SK-N-SH (cell line): ENCODE data around the gene SLC2A2. TPM values are rescaled to one million over a fixed set of nuclear protein-coding genes. Genes with fewer than 3 reads are reported as not detected.
A peak's percentile ranks its signal among the peaks of the same experiment; 100 is the strongest.

Experiments used
- CTCF ChIA-PET: fragments of 300-600, 350-600 bp; formaldehyde crosslinking; extraction: SDS; loops from one replicate; lab custom pipeline; 2021; lab: Yijun Ruan, JAX
- POLR2A ChIA-PET: fragments of 350-600 bp; sonication (Branson Sonifier 250); formaldehyde crosslinking; extraction: SDS; loops from one replicate; lab custom pipeline; 2020; ENCODE audit warnings: antibody characterized with exemption, inconsistent platforms; lab: Yijun Ruan, JAX
- DNase-seq: peaks from one replicate; pipeline ENCODE4 v3.0.0; 2012
- H2AFZ ChIP-seq: fragments of 200-600 bp; sonication (generic); 2 replicates; pipeline ENCODE4 v1.8.1; 2016; ENCODE audit warnings: antibody characterized with exemption, mild to moderate bottlenecking, low read depth
- H3F3A ChIP-seq: fragments of 200-600 bp; sonication (generic); replicated peaks from 2 replicates; pipeline ENCODE3; 2016; ENCODE audit warnings: antibody characterized with exemption, mild to moderate bottlenecking; ENCODE audit not compliant: insufficient read depth
- H3K27ac ChIP-seq, 2 experiments: fragments of 200-500 bp in 1 of 2; fragments of 200-600 bp in 1 of 2; sonication (Bioruptor generic) in 1 of 2; sonication (generic), shearing (Covaris generic) in 1 of 2; 2 replicates each; pipeline versions ENCODE4 v1.5.1 to v1.6.1; 2014 to 2016; ENCODE audit warnings: low read depth in 2 of 2, inconsistent platforms in 1 of 2, low read length in 1 of 2, mild to moderate bottlenecking in 1 of 2, mixed read lengths in 1 of 2
- H3K27me3 ChIP-seq: fragments of 200-600 bp; sonication (generic), shearing (Covaris generic); 2 replicates; pipeline ENCODE4 v1.6.1; 2016; ENCODE audit warnings: mixed run types; ENCODE audit not compliant: insufficient read depth
- H3K36me3 ChIP-seq, 2 experiments: fragments of 200-500 bp in 1 of 2; fragments of 200-600 bp in 1 of 2; sonication (Bioruptor generic) in 1 of 2; sonication (generic) in 1 of 2; replicated peaks in 1 of 2; 2 replicates each; pipeline versions ENCODE3 to v1.5.1; 2014 to 2016; ENCODE audit warnings: low read length in 1 of 2, mild to moderate bottlenecking in 1 of 2; ENCODE audit not compliant: insufficient read depth in 2 of 2, control insufficient read depth in 1 of 2
- H3K4me1 ChIP-seq, 2 experiments: fragments of 200-500 bp in 1 of 2; fragments of 200-600 bp in 1 of 2; sonication (Bioruptor generic) in 1 of 2; sonication (generic), shearing (Covaris generic) in 1 of 2; 2 replicates each; pipeline versions ENCODE4 v1.5.1 to v1.6.1; 2014 to 2016; ENCODE audit warnings: low read depth in 1 of 2, low read length in 1 of 2, mixed run types in 1 of 2; ENCODE audit not compliant: insufficient read depth in 2 of 2, control insufficient read depth in 1 of 2
- H3K4me2 ChIP-seq: fragments of 200-600 bp; sonication (generic), shearing (Covaris generic); 2 replicates; pipeline ENCODE4 v1.6.1; 2017; ENCODE audit warnings: mixed run types
- H3K4me3 ChIP-seq, 2 experiments: fragments of 200-500 bp in 1 of 2; fragments of 200-600 bp in 1 of 2; sonication (Bioruptor generic) in 1 of 2; sonication (generic), shearing (Covaris generic) in 1 of 2; 2 replicates each; pipeline versions ENCODE4 v1.5.1 to v1.8.1; 2014 to 2016; ENCODE audit warnings: low read depth in 2 of 2, inconsistent platforms in 1 of 2, low read length in 1 of 2, mild to moderate bottlenecking in 1 of 2, mixed read lengths in 1 of 2, moderate library complexity in 1 of 2
- H3K79me2 ChIP-seq: fragments of 200-600 bp; sonication (generic); 2 replicates; pipeline ENCODE4 v1.8.1; 2017; ENCODE audit warnings: mild to moderate bottlenecking; ENCODE audit not compliant: insufficient read depth
- H3K9ac ChIP-seq: fragments of 200-600 bp; sonication (generic); 2 replicates; pipeline ENCODE4 v1.6.1; 2017; ENCODE audit warnings: mixed run types
- H3K9me2 ChIP-seq: fragments of 200-600 bp; sonication (generic); 2 replicates; pipeline ENCODE4 v1.6.1; 2017; ENCODE audit warnings: mixed run types
- H3K9me3 ChIP-seq: fragments of 200-600 bp; sonication (generic); 2 replicates; pipeline ENCODE4 v1.6.1; 2017; ENCODE audit warnings: mixed run types, mild to moderate bottlenecking, moderate library complexity
- H4K20me1 ChIP-seq: fragments of 200-600 bp; sonication (generic); 2 replicates; pipeline ENCODE4 v1.6.1; 2017; ENCODE audit warnings: mild to moderate bottlenecking, mixed run types; ENCODE audit not compliant: insufficient read depth
- CHD2 ChIP-seq: fragments of 150-350 bp; IDR thresholded peaks from 2 replicates; pipeline ENCODE4 v1.6.1; 2018; ENCODE audit warnings: low read length; ENCODE audit not compliant: partially characterized antibody
- EP300 ChIP-seq, 2 experiments: IDR thresholded peaks; 2 replicates each; pipeline versions ENCODE4 v1.4.0 to v1.6.1; 2012; ENCODE audit warnings: borderline replicate concordance in 1 of 2, low read depth in 1 of 2, low read length in 1 of 2
- EZH2phosphoT487 ChIP-seq: fragments of 200-600 bp; sonication (generic); IDR thresholded peaks from 2 replicates; pipeline ENCODE4 v1.6.1; 2017; ENCODE audit warnings: low read depth, mixed run types, mild to moderate bottlenecking, antibody characterized with exemption, moderate library complexity, borderline replicate concordance
- FOSL2 ChIP-seq: IDR thresholded peaks from 2 replicates; pipeline ENCODE4 v1.4.0; 2012; ENCODE audit warnings: low read depth, mild to moderate bottlenecking, moderate library complexity, borderline replicate concordance
- GABPA ChIP-seq: IDR thresholded peaks from 2 replicates; pipeline ENCODE4 v1.4.0; 2012; ENCODE audit warnings: low read depth, mild to moderate bottlenecking
- GATA2 ChIP-seq: sonication (generic); formaldehyde crosslinking; IDR thresholded peaks from 2 replicates; pipeline ENCODE4 v1.5.0; 2020; ENCODE audit warnings: mild to moderate bottlenecking, missing genetic modification reagents
- JUND ChIP-seq: IDR thresholded peaks from 2 replicates; pipeline ENCODE4 v1.4.0; 2012
- MEF2A ChIP-seq: IDR thresholded peaks from 2 replicates; pipeline ENCODE4 v1.4.0; 2012; ENCODE audit warnings: low read depth, borderline replicate concordance
- POLR2AphosphoS5 ChIP-seq: IDR thresholded peaks from 2 replicates; pipeline ENCODE4 v1.6.1; 2012; ENCODE audit warnings: low read depth, low read length
- RAD21 ChIP-seq: IDR thresholded peaks from 2 replicates; pipeline ENCODE4 v1.6.1; 2012; ENCODE audit warnings: mild to moderate bottlenecking, low read length
- RCOR1 ChIP-seq: fragments of 150-350 bp; IDR thresholded peaks from 2 replicates; pipeline ENCODE4 v1.6.1; 2017; ENCODE audit warnings: antibody characterized with exemption, low read length
- RFX5 ChIP-seq: IDR thresholded peaks from 2 replicates; pipeline ENCODE4 v1.6.1; 2012; ENCODE audit warnings: mild to moderate bottlenecking, improper control_type of control experiment, low read length
- RXRA ChIP-seq: IDR thresholded peaks from 2 replicates; pipeline ENCODE4 v1.4.0; 2012; ENCODE audit warnings: low read depth, mild to moderate bottlenecking, borderline replicate concordance
- SMC3 ChIP-seq: IDR thresholded peaks from 2 replicates; pipeline ENCODE4 v1.6.1; 2012; ENCODE audit warnings: low read depth, low read length, improper control_type of control experiment
- TAF1 ChIP-seq: IDR thresholded peaks from 2 replicates; pipeline ENCODE4 v1.6.1; 2012; ENCODE audit warnings: low read depth, mild to moderate bottlenecking, low read length, moderate library complexity, borderline replicate concordance
- TCF12 ChIP-seq: IDR thresholded peaks from 2 replicates; pipeline ENCODE4 v1.4.0; 2012
- TEAD4 ChIP-seq: IDR thresholded peaks from 2 replicates; pipeline ENCODE4 v1.4.0; 2012; ENCODE audit warnings: mild to moderate bottlenecking, borderline replicate concordance; ENCODE audit not compliant: insufficient read depth
- YY1 ChIP-seq: IDR thresholded peaks from 2 replicates; pipeline ENCODE4 v1.4.0; 2012; ENCODE audit warnings: low read depth, mild to moderate bottlenecking
- WGBS: methylation state at CpG from one replicate; pipeline ENCODE4 v1.1.6; 2017; ENCODE audit warnings: low lambda C conversion rate; 5-methylcytosine and 5-hydroxymethylcytosine counted together
- polyA plus RNA-seq, 3 experiments: library from polyadenylated mRNA; depleted of rRNA; stranded (reverse); fragments of >200 nt; gene quantifications; 2 replicates each; pipeline ENCODE4 v1.2.3, GENCODE V29; 2012
- TF ChIP-seq, protein P1 (sequence below): fragments of 200-600 bp; sonication (generic); IDR thresholded peaks from 2 replicates; pipeline ENCODE4 v1.6.1; 2017; ENCODE audit warnings: antibody characterized with exemption, mild to moderate bottlenecking, moderate library complexity
- TF ChIP-seq, protein P2 (sequence below): IDR thresholded peaks from 2 replicates; pipeline ENCODE4 v1.4.0; 2012; ENCODE audit warnings: low read depth, borderline replicate concordance
- TF ChIP-seq, protein P3 (sequence below): IDR thresholded peaks from 2 replicates; pipeline ENCODE4; 2012

The SLC2A2 gene
- polyA plus RNA-seq, 1 of the 3 experiments (the other 2 are of a cell fraction) = 0.59 TPM

GRCh38 chr3:170961616-170962400, 64.7 kb downstream of the SLC2A2 start:
- WGBS = 44% methylated on average over 4 of the region's 4 CpGs
- no peaks in the 10 kb centered on the region for H4K20me1 ChIP-seq
- peak; percentile 26 for DNase-seq
- H3K36me3 ChIP-seq = no peaks in the 10 kb centered on the region
- ChIA-PET CTCF (interaction anchor here (0.6 to 3.7 kb wide), 40 partner anchors 10 to 1705 kb away, joined by 3 to 36 read pairs (median 4); partner anchors contain the start of genes EIF5A2 and TNIK), POLR2A (no interaction called here)
- peak overlapping the region in 1 of 2 experiments; percentile 2; a peak in 1 of 4 replicates for H3K27ac ChIP-seq
- H3K9ac ChIP-seq = no peak overlapping the region
- no peak overlapping the region for H3K4me3 ChIP-seq
- no peaks in the 10 kb centered on the region for H3K27me3 ChIP-seq
- TF ChIP-seq RXRA (no peak), SMC3 (peak; percentile 65), YY1 (no peak), EZH2phosphoT487 (no peak), RAD21 (peak; percentile 87)
- TF ChIP-seq, protein P1, sequence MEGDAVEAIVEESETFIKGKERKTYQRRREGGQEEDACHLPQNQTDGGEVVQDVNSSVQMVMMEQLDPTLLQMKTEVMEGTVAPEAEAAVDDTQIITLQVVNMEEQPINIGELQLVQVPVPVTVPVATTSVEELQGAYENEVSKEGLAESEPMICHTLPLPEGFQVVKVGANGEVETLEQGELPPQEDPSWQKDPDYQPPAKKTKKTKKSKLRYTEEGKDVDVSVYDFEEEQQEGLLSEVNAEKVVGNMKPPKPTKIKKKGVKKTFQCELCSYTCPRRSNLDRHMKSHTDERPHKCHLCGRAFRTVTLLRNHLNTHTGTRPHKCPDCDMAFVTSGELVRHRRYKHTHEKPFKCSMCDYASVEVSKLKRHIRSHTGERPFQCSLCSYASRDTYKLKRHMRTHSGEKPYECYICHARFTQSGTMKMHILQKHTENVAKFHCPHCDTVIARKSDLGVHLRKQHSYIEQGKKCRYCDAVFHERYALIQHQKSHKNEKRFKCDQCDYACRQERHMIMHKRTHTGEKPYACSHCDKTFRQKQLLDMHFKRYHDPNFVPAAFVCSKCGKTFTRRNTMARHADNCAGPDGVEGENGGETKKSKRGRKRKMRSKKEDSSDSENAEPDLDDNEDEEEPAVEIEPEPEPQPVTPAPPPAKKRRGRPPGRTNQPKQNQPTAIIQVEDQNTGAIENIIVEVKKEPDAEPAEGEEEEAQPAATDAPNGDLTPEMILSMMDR = peak; percentile 83
- H3K79me2 ChIP-seq = no peaks in the 10 kb centered on the region
- H3K9me3 ChIP-seq = no peaks in the 10 kb centered on the region
- no peaks in the 10 kb centered on the region for H3K4me1 ChIP-seq
- H2AFZ ChIP-seq = no peak overlapping the region
- no peaks in the 10 kb centered on the region for H3F3A ChIP-seq
- no peak overlapping the region for H3K4me2 ChIP-seq
- H3K9me2 ChIP-seq = no peaks in the 10 kb centered on the region

GRCh38 chr3:170959457-170959856, 67.1 kb downstream of the SLC2A2 start:
- DNase-seq = no peak
- Histone ChIP-seq H3K36me3 (no peaks in the 10 kb centered on the region), H3K9ac (no peak overlapping the region), H2AFZ (no peak overlapping the region), H3K27ac (no peak overlapping the region), H3K4me1 (no peaks in the 10 kb centered on the region), H3K9me3 (no peaks in the 10 kb centered on the region), H3F3A (no peaks in the 10 kb centered on the region), H3K4me3 (no peak overlapping the region), H3K4me2 (no peak overlapping the region), H3K27me3 (no peaks in the 10 kb centered on the region), H4K20me1 (no peaks in the 10 kb centered on the region), H3K79me2 (no peaks in the 10 kb centered on the region), H3K9me2 (no peaks in the 10 kb centered on the region)
- TF ChIP-seq, protein P2, sequence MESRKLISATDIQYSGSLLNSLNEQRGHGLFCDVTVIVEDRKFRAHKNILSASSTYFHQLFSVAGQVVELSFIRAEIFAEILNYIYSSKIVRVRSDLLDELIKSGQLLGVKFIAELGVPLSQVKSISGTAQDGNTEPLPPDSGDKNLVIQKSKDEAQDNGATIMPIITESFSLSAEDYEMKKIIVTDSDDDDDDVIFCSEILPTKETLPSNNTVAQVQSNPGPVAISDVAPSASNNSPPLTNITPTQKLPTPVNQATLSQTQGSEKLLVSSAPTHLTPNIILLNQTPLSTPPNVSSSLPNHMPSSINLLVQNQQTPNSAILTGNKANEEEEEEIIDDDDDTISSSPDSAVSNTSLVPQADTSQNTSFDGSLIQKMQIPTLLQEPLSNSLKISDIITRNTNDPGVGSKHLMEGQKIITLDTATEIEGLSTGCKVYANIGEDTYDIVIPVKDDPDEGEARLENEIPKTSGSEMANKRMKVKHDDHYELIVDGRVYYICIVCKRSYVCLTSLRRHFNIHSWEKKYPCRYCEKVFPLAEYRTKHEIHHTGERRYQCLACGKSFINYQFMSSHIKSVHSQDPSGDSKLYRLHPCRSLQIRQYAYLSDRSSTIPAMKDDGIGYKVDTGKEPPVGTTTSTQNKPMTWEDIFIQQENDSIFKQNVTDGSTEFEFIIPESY = no peak
- TF ChIP-seq GABPA (no peak), POLR2AphosphoS5 (no peak), MEF2A (no peak), TCF12 (no peak), FOSL2 (no peak), TAF1 (no peak), EP300 (IDR thresholded peaks at IDR 0.05; ENCODE audit: borderline replicate concordance in 1 of 2, low read depth in 1 of 2, low read length in 1 of 2) (no peak), TEAD4 (no peak), RCOR1 (no peak), JUND (no peak), CHD2 (no peak), GATA2 (CRISPR knock-in tag) (no peak), RFX5 (no peak), RXRA (no peak)
- TF ChIP-seq, protein P3, sequence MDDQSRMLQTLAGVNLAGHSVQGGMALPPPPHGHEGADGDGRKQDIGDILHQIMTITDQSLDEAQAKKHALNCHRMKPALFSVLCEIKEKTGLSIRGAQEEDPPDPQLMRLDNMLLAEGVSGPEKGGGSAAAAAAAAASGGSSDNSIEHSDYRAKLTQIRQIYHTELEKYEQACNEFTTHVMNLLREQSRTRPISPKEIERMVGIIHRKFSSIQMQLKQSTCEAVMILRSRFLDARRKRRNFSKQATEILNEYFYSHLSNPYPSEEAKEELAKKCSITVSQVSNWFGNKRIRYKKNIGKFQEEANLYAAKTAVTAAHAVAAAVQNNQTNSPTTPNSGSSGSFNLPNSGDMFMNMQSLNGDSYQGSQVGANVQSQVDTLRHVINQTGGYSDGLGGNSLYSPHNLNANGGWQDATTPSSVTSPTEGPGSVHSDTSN = no peak
- TF ChIP-seq, protein P1 = no peak
- ChIA-PET POLR2A (no interaction called here), CTCF (interaction anchor here (3.7 kb wide), 1 partner anchor 606 kb away, joined by 36 read pairs; no protein-coding TSS in a partner anchor)
- WGBS = 100% methylated on average over 1 of the region's 1 CpG
